Measurements from ENCODE around the gene TOPBP1. TPM values are rescaled to one million over a fixed set of nuclear protein-coding genes. Genes with fewer than 3 reads are reported as not detected.

TOPBP1 gene
- total RNA-seq, 1 donor from 2014 or later, result 10.4 TPM

- no peaks in the 10 kb centered on the region for H3K9me3 ChIP-seq (replicated peaks)
- H3K27me3 ChIP-seq (ENCODE audit: low read depth), result no peaks in the 10 kb centered on the region
- H3K4me1 ChIP-seq, result peaks cover 27% of the 10 kb centered on the region
- peaks cover 40% of the 10 kb centered on the region for H3K36me3 ChIP-seq
- no peak for DNase-seq
- no peak overlapping the region for H3K4me3 ChIP-seq
- H3K27ac ChIP-seq (replicated peaks), result no peak overlapping the region
- intact Hi-C loops (cut with micrococcal nuclease), result loop anchor here (10.0 kb wide), 1 partner anchor 145 kb away; the partner anchor contains the start of gene SRPRB
- no peak for TF ChIP-seq CTCF (IDR thresholded peaks at IDR 0.05; ENCODE audit: borderline replicate concordance)
These were observed 1.9 kb downstream of the TOPBP1 start for GRCh38 chr3:133659806-133660205.

GRCh38 chr3:133655731-133656515 is 5.8 kb downstream of the TOPBP1 start:
- DNase-seq, result no peak
- Histone ChIP-seq H3K4me3 (no peak overlapping the region), H3K36me3 (peaks cover 77% of the 10 kb centered on the region), H3K27me3 (ENCODE audit: low read depth) (no peaks in the 10 kb centered on the region), H3K4me1 (peaks cover 7% of the 10 kb centered on the region), H3K9me3 (replicated peaks) (no peaks in the 10 kb centered on the region), H3K27ac (replicated peaks) (no peak overlapping the region)
- intact Hi-C loops (cut with micrococcal nuclease), result no loop called here
- TF ChIP-seq CTCF (IDR thresholded peaks at IDR 0.05; ENCODE audit: borderline replicate concordance), result no peak

GRCh38 chr3:133649486-133650068 is 12.2 kb downstream of the TOPBP1 start:
- intact Hi-C loops (cut with micrococcal nuclease), result no loop called here
- H3K4me3 ChIP-seq, result no peak overlapping the region
- H3K27ac ChIP-seq (replicated peaks), result no peak overlapping the region
- H3K27me3 ChIP-seq (ENCODE audit: low read depth), result no peaks in the 10 kb centered on the region
- DNase-seq, result no peak
- H3K4me1 ChIP-seq, result no peaks in the 10 kb centered on the region
- H3K9me3 ChIP-seq (replicated peaks), result no peaks in the 10 kb centered on the region
- no peak for TF ChIP-seq CTCF (IDR thresholded peaks at IDR 0.05; ENCODE audit: borderline replicate concordance)
- peaks cover 81% of the 10 kb centered on the region for H3K36me3 ChIP-seq

GRCh38 chr3:133644768-133645167 is 17.0 kb downstream of the TOPBP1 start:
- no peak overlapping the region for H3K4me3 ChIP-seq
- no peak overlapping the region for H3K27ac ChIP-seq (replicated peaks)
- DNase-seq, result no peak
- no peak for TF ChIP-seq CTCF (IDR thresholded peaks at IDR 0.05; ENCODE audit: borderline replicate concordance)
- H3K4me1 ChIP-seq, result no peaks in the 10 kb centered on the region
- no peaks in the 10 kb centered on the region for H3K27me3 ChIP-seq (ENCODE audit: low read depth)
- H3K9me3 ChIP-seq (replicated peaks), result no peaks in the 10 kb centered on the region
- intact Hi-C loops (cut with micrococcal nuclease), result no loop called here
- peaks cover 79% of the 10 kb centered on the region for H3K36me3 ChIP-seq

GRCh38 chr3:133643611-133644010 is 18.1 kb downstream of the TOPBP1 start:
- peaks cover 79% of the 10 kb centered on the region for H3K36me3 ChIP-seq
- H3K27ac ChIP-seq (replicated peaks), result no peak overlapping the region
- TF ChIP-seq CTCF (IDR thresholded peaks at IDR 0.05; ENCODE audit: borderline replicate concordance), result no peak
- H3K27me3 ChIP-seq (ENCODE audit: low read depth), result no peaks in the 10 kb centered on the region
- DNase-seq, result no peak
- no peaks in the 10 kb centered on the region for H3K9me3 ChIP-seq (replicated peaks)
- H3K4me3 ChIP-seq, result no peak overlapping the region
- no peaks in the 10 kb centered on the region for H3K4me1 ChIP-seq
- intact Hi-C loops (cut with micrococcal nuclease), result no loop called here
